Neural progenitor cell (in vitro differentiated cells): ENCODE data around the gene NT5DC1.

ENCODE experiments used
- CTCF ChIP-seq: fragments of 200-600 bp; sonication (generic); IDR thresholded peaks from 2 replicates; pipeline ENCODE4 v1.5.1; 2017; ENCODE audit warnings: antibody characterized with exemption, mild to moderate bottlenecking
- EZH2 ChIP-seq: fragments of 200-600 bp; sonication (generic); IDR thresholded peaks from 2 replicates; pipeline ENCODE4 v1.6.1; 2017; ENCODE audit warnings: antibody characterized with exemption, mild to moderate bottlenecking, moderate library complexity
- EZH2phosphoT487 ChIP-seq: fragments of 200-600 bp; sonication (generic); IDR thresholded peaks from 2 replicates; pipeline ENCODE4 v1.6.1; 2017; ENCODE audit warnings: antibody characterized with exemption

DNA sequence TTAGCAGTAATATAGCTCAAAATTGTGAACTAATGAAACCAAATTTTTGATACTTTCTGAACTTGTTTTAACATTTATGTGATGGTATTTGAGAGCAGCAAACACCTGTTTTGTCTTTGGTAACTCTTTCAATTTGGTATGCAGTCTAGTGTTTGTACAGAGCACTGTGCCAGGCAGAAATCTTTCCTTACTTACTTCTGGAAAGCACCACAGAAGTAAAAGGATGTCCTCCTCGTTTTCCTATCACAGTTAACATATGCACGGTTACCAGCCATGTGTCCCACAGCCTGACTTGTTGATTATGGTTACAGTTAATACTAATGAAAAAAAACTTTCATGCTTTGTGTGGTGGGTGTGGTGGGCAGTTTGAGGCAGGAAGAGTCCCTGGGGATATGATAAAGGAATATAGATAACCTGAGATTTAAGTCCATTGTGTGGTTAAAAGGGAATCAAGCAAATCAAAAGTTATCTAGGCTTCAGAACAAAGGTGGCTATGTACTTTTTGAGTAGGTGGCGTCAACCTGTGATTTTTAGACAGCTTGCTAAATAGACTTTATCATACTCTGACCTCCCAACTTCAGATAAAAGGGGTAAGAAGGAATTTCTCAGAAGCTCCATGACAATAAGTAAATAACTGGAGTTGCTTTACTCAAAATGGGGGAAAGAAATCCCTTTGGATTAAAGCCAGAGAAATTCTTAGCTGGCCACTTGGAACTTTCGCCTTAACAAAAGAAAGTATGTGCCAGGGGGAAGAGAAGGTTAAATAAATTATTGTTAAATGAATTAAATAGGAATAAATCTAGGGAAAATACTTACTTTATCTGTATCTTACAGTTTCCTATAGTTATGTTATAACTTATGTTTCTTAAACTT, 45.4 kb downstream of the NT5DC1 start:
- TF ChIP-seq CTCF (no peak), EZH2 (no peak), EZH2phosphoT487 (no peak)
